ENCODE data around the gene TLX2. TPM values are rescaled to one million over a fixed set of nuclear protein-coding genes. Genes with fewer than 3 reads are reported as not detected.
A peak's percentile ranks its signal among the peaks of the same experiment; 100 is the strongest.

The TLX2 gene
- total RNA-seq, 2 experiments from 2014 or later: 0.16 TPM; not detected in 1

DNA sequence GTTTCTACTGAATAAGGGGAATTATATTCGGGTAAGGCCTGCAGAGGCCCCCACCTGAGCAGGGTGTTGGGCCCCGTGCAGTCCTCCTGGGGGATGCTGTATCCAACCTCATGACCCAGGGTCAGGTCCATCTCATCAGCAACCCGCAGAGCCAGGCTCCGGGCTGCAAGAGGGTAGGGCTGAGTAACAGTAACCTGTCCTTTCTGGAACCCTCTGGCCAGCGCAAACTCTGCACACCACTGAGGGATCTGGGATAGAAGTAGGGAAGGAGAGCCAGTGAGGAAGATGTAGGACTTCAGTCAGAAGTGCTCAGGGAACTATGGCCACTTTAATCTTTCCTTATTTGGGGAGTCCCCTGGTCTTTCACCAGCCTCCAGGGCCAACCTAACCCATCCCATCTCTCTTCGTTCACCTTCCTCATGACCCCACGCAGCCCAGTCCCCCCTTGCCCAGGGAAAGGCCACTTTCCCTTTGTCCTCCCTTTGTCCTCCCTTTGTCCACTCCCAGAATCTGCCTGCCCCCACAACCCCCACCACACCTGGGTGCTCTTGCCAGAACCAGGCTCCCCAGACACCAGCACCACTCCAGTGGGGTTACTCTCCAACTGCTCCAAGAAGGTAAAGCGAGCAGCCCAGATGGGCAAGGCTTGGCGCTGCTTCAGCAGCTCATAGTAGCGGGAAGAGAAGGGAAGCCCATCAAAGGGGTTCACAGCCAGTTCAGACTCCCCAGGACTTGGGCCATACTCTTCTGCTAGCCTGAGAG is 10.9 kb downstream of the TLX2 start:
- ATAC-seq (no peak), DNase-seq (no peak)
- no peak overlapping the region for H3K4me3 Mint-ChIP-seq
- intact Hi-C loops (cut with micrococcal nuclease): no loop called here
- peaks cover 21% of the 10 kb centered on the region for H3K4me1 Mint-ChIP-seq (ENCODE audit: low read depth)
- ChIA-PET CTCF (no interaction called here), POLR2A (no interaction called here)
- peaks cover 40% of the 10 kb centered on the region for H3K36me3 Mint-ChIP-seq (ENCODE audit: low read depth)
- no peak overlapping the region for H3K27ac Mint-ChIP-seq
- peaks cover 3% of the 10 kb centered on the region for H3K27me3 Mint-ChIP-seq
- TF ChIP-seq, protein P1, sequence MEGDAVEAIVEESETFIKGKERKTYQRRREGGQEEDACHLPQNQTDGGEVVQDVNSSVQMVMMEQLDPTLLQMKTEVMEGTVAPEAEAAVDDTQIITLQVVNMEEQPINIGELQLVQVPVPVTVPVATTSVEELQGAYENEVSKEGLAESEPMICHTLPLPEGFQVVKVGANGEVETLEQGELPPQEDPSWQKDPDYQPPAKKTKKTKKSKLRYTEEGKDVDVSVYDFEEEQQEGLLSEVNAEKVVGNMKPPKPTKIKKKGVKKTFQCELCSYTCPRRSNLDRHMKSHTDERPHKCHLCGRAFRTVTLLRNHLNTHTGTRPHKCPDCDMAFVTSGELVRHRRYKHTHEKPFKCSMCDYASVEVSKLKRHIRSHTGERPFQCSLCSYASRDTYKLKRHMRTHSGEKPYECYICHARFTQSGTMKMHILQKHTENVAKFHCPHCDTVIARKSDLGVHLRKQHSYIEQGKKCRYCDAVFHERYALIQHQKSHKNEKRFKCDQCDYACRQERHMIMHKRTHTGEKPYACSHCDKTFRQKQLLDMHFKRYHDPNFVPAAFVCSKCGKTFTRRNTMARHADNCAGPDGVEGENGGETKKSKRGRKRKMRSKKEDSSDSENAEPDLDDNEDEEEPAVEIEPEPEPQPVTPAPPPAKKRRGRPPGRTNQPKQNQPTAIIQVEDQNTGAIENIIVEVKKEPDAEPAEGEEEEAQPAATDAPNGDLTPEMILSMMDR (IDR thresholded peaks at IDR 0.05): no peak
- no peaks in the 10 kb centered on the region for H3K9me3 Mint-ChIP-seq

DNA sequence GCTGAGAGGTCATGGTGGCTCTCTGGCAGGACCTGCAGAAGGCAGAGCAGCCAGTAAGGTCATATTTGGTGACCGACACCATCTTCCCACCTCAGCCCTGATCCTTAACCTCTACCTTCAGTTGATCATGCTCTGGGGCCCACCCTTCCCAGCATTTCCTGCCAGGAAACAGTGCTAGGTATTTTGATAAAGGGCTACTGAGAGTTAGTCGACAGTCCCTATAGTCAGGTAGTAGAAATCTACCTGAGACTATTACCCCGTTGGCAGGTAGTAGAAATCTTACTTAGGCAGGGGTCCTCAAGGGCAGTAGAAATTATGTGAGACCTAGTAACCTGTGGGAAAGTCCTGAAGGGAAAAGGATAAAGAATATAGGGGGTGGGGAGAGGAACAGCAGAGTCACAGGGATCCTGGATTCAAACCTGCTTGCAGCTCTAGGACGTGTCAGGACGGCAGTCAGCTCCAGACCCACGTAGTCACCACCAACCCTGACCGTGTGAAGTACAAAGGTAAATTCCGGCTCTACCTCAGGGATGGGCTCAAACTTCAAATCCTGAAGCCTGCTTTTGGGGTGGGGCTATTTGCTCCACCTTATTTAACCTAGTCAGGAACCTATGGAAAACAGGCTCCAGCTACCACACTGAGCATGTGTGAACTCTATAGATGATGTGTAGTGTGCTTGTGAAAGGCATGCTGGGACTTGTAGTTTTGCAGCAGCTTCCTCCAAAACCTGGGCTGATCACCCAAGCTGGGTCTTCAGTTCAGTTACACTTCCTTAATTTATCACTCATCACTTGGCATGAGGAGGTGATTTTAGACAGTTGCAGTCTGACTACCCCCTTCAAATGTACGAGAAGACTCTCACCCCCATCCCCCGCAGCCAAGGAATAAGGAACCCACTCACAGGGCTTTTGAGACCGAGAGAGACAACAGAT is 11.7 kb downstream of the TLX2 start, which contains the start of gene DQX1:
Gene DQX1, minus strand, starts transcription at position 515 of the 932 bp plus-strand sequence. Its CDS starts 502 bp downstream, at position 13.
- Mint-ChIP-seq H3K9me3 (no peaks in the 10 kb centered on the region), H3K4me1 (ENCODE audit: low read depth) (peaks cover 25% of the 10 kb centered on the region), H3K27me3 (no peaks in the 10 kb centered on the region), H3K4me3 (peak within 1 kb of the TSS; percentile 14), H3K27ac (no peak within 1 kb of the TSS), H3K36me3 (ENCODE audit: low read depth) (peaks cover 46% of the 10 kb centered on the region)
- CTCF ChIA-PET: interaction anchor here (0.9 to 2.1 kb wide), 3 partner anchors 22 to 52 kb away, joined by 3 to 4 read pairs (median 4); partner anchors contain the start of gene LBX2
- DNase-seq (peak; percentile 37), ATAC-seq (no peak)
- TF ChIP-seq, protein P1 (IDR thresholded peaks at IDR 0.05): no peak
- intact Hi-C loops (cut with micrococcal nuclease): no loop called here
- POLR2A ChIA-PET: interaction anchor here (0.6 to 1.5 kb wide), 5 partner anchors 11 to 287 kb away, joined by 3 to 5 read pairs (median 3); no protein-coding TSS in a partner anchor

DNA sequence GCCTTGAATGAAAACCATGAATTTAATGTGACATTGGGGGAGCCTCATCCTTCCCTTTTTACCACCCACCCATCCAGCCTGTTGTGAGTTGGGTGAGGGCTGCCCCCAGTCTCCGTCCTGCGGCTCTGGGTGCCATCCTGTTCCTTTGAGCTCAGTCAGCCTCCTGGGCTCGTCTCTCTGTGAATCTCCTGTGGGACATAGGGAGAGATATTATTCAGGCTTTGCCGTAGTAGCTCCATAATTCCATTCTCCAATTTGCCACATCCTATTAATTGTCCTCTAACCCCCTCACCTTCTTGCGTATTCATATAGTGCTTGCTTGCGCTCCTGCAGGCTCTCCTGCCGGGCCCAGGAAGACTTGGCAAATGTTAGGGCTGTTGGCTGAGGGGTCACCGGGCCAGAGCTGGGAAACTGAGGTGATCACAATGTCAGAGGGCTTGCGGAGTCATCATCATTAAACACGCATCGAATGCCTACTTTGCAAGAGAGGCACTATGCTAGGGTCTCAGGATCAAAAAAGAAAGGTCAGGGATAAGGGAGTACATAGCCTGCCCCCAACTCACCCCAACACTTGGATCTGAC is 12.5 kb downstream of the TLX2 start:
- no peak for ATAC-seq
- H3K4me1 Mint-ChIP-seq (ENCODE audit: low read depth): peaks cover 33% of the 10 kb centered on the region
- ChIA-PET CTCF (interaction anchor here (0.9 to 2.1 kb wide), 3 partner anchors 23 to 52 kb away, joined by 3 to 4 read pairs (median 4); partner anchors contain the start of gene LBX2), POLR2A (interaction anchor here (0.6 to 1.5 kb wide), 6 partner anchors 11 to 82 kb away, joined by 3 to 5 read pairs (median 3); no protein-coding TSS in a partner anchor)
- no peaks in the 10 kb centered on the region for H3K27me3 Mint-ChIP-seq
- no peaks in the 10 kb centered on the region for H3K9me3 Mint-ChIP-seq
- H3K4me3 Mint-ChIP-seq: peak overlapping the region; percentile 14
- H3K27ac Mint-ChIP-seq: no peak overlapping the region
- no peak for DNase-seq
- peaks cover 54% of the 10 kb centered on the region for H3K36me3 Mint-ChIP-seq (ENCODE audit: low read depth)
- intact Hi-C loops (cut with micrococcal nuclease): no loop called here
- TF ChIP-seq, protein P1 (IDR thresholded peaks at IDR 0.05): no peak

DNA sequence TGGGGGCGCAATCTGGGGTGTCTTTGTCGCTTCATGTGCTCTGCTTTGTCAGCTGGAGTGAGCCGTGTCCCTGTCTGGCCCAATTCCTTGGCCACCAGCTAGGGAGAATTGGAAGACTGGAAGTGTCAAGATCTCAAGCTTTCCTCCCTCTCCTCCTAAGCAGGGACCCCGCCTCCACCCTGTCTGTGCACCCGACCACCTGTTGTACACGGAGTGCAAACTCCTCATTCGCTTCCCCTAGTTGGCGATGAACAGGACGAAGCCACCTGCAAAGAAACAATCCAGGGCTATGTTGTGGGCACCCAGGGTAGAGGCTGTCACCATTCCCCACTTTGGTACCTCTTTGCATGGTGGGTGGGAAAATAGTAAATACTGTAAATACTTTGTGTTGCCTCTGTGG is 13.5 kb downstream of the TLX2 start:
- no peak for ATAC-seq
- intact Hi-C loops (cut with micrococcal nuclease): no loop called here
- POLR2A ChIA-PET: interaction anchor here (0.8 to 2.1 kb wide), 5 partner anchors 11 to 31 kb away, joined by 3 to 15 read pairs (median 4); no protein-coding TSS in a partner anchor
- CTCF ChIA-PET: interaction anchor here (2.1 to 6.4 kb wide), 3 partner anchors 45 to 61 kb away, joined by 4 to 54 read pairs (median 9); partner anchors contain the start of genes CCDC142 and TTC31
- Mint-ChIP-seq H3K36me3 (ENCODE audit: low read depth) (peaks cover 64% of the 10 kb centered on the region), H3K27ac (peak overlapping the region; percentile 93), H3K27me3 (no peaks in the 10 kb centered on the region), H3K9me3 (no peaks in the 10 kb centered on the region), H3K4me1 (ENCODE audit: low read depth) (peaks cover 40% of the 10 kb centered on the region), H3K4me3 (peak overlapping the region; percentile 98)
- no peak for DNase-seq
- TF ChIP-seq, protein P1 (IDR thresholded peaks at IDR 0.05): no peak

Measured in activated CD8-positive, alpha-beta T cell treated with anti-CD3 and anti-CD28 coated beads for 36 hours (primary cell).